Hippocampal formation (tissue), 2 donors: Measurements from ENCODE around the gene SH3TC2.

Source experiments
- DNase-seq, 2 donors: peaks; one replicate each; lab custom pipeline; 2025; lab: John Stamatoyannopoulos, UW

SH3TC2 gene

DNA sequence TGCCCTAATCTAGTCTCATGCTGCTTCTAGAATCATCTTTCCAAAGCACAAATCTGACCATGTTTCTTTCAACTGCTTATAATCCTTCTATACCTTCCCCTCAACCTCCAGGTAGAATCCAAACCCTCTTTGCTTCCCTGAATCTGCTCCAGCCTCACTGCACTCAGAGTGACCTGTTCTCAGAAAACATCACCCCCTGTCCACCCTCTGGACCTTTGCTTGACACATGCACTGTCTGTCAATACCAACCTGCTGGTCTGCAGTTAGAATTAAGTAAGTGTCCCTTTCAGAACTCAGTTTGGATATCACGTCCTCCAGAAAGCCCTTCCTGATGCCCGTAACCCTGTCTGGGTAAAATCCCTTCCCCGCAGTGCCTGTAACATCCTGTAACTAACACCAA is 63.1 kb downstream of the SH3TC2 start:
- DNase-seq = no peak

DNA sequence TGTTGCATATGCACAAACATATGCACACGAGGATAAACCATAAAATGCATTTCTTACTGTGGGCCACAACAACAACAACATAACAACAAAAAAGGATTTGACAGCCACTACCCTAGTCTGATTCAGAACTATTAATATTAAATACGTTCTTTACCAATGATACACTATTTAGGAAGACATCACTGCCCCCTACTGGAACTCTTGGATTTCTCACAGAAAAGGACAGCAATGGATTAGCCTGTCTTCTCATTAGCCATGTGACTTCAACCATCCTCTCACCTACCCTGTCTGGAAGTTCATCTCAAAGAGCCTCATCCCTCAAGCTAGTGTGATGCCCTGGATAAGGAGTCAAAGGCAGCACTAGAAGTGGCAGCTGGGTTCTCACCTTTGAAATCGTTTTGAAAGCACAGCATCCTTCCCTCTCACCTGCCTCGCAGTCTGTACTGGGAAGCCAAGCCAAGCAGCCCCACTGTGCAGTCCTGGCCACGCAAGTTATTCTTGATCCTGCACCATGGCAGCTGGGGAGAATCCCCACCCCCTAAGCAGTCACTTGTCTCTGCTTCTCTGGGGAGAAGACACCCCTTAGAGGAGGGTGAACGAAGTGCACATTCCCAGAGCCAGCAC is 64.6 kb downstream of the SH3TC2 start:
- peak in 1 of 2 donors; percentile 47 for DNase-seq

DNA sequence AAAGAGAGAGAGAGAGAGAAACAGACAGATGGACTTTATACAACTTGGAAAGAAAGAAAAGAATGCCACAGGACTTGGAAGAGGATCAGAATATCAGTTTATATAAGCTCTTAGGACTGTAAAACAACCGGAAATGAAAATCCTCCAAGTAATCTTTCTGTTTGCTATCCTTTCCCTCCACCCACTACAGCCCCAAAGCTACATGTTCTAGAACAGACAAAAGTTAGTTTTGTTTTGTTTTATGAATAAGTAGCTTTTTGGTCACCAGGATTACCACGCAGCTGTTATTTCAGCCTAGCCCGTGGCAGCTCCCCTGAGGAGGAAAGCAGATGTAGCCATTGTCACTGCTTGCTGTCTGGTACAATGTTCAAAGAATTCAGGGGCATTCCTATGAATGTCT is 66.6 kb downstream of the SH3TC2 start:
- no peak for DNase-seq

DNA sequence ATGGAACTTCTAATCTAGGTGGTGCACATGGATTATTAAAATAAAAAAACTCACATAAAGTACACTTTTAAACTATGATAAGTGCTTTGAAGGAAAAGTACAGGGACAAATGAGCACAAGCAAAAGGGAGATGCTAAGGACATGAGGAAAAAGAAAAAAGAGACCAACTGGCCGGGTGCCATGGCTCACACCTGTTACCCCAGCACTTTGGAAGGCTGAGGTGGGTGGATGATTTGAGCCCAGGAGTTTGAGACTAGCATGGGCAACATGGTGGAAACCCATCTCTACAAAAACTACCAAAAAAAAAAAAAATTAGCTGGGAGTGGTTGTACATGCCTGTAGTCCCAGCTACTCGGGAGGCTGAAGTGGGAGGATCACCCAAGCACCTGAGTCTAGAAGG is 67.1 kb downstream of the SH3TC2 start:
- no peak for DNase-seq

DNA sequence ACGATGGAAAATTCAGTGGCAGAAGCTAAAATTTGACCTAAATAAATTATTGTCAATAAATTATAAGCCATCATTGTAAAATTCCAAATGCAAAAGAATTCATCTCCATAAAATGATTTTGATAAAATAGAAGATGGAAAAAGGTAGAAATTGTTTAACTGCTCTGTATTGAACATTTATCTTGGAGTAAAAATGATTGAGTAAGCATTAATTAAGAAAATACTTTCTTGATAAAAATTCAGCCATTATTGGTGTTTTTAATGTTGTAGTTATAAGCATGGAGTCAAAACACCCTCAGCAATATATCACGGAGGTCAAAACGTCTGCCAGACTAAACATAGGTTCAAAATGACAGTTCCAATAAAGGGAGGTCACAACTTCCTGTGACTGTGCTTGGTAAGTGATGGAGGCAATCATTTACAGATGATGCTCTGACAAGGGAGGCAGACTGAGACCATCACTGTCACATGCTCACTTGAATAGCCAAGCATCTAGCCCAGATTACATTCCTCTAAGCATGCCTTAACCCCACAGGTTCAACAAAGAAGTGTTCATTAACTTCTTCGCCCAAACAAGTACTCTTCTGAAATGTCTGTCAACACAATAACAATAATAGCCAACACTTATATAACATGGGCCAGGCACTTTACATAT is 69.5 kb downstream of the SH3TC2 start:
- no peak for DNase-seq

DNA sequence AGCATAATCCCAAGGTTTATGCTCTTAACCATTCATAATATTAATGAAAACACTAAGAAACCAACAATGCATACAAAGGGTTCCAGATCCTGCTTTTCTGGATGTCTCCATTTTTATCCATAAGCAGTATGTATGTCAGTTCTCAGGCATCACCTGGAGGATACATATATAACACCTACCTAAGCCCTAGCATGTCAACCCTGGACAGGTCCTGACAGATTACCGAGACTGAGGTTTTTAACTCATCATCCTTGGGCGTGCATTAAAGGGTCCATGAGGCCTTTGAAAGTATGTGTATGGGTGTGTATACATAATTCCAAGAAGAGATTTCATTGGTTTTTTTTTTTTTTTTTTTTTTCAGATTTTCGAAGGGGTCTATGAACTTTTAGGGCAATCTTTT is 70.6 kb downstream of the SH3TC2 start:
- no peak for DNase-seq

DNA sequence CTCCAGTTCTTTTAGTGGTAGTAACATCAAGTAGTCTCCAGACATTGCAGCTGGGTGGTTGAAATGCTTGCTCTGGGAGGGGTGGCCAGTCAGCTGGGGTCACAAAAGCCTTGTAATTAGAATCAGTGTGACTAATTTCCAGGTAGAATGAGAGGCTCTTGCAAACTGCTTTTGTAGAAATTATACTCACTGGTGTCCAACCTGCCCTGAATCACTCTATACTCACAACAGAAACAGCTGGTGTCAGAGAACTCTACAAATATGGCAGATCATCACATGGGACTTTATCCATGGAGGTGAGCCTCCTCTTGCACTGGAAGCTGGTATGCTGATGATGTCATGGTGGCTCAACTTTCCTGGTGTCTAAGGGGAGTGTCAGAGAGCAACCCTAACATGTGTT is 71.3 kb downstream of the SH3TC2 start:
- DNase-seq = no peak

DNA sequence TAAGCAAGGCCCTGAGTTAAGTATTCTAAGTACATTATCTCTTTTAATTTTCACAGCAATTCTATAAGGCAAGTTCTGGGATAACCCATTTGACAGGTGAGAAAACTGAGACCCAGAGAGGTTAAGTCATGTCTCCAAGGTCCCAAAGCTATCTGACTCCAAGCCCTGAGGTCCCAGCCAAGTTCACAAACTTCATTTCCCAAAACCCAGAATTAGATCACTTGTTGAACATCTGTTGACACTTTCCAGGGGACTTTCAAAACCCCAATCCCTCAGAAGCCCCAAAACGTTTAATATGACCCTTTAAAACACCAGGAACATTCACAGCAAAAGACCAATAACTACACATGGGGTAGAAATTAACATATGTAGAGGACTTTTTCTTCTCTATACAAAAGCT is 72.0 kb downstream of the SH3TC2 start:
- DNase-seq = no peak

DNA sequence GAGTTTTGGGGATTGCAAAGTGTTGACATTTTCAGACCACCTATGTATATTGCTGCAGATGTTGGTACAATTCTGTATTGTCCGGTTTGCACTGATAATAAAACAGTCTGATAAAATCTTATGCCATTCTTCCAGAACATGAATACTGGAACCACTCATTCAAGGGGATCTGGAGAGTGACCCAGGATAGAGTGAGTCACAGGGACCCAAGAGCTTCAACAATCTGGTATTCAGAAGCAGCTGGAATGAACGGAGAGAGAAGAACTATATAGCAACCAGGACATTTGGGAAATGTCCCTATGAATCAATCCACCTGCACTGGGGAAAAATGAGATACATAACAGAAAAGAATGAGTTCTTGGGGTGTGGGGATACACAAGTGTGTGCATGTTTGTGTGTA is 73.3 kb downstream of the SH3TC2 start:
- no peak for DNase-seq

DNA sequence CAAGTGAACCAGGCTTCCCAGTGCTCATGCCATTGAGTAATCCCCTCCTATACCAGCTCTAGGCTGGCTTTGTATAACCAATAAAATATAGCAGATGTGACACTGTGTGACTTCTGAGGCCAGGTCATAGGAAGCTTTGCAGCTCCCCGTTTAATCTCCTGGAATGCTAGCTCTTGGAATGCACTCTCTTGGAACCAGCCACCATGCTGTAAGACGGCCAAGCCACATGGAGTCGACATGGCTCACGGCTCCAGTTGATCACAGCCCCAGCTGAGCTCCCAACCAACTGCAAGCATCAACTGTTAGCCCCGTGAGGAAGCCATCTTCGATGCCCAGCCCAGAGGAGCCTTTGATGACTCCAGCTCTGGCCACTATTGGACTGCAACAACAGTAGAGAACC is 74.5 kb downstream of the SH3TC2 start:
- DNase-seq = no peak

DNA sequence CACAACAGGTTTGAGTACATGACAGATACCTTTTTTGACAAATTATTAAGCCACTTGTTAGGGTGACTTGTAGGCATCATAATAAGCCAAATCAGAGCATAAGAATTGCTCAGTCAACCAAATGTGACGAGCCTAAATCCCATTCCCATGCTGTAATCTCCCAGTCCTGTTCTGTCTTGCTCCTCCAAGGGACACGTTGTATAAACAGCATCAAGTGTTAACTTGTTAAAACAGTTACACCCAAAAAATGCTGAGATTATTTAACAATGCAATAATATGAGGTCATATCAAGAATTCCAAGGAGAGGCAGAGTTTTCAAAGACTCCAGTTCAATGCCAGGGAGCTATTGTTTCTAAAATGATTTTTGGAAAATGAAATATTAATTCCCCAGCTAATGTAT is 76.2 kb downstream of the SH3TC2 start:
- DNase-seq = no peak

DNA sequence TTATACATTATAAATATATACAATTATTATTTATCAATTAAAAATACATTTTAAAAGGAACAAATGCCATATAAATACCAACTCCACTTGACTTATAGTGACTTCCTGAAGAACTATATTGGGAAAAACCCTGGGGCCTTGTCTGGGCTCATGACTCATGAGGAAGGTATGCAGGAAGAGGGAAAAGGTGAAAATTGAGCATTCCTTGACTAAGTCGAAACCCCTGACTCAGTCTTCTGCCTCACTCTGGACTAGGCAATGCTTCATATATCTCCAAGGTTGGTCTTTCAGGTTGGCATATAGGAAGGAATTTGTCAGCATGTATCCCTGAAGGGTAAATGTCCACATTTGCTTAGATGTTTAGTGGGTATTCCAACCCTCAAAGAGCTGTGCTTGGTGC is 78.5 kb downstream of the SH3TC2 start:
- no peak for DNase-seq

DNA sequence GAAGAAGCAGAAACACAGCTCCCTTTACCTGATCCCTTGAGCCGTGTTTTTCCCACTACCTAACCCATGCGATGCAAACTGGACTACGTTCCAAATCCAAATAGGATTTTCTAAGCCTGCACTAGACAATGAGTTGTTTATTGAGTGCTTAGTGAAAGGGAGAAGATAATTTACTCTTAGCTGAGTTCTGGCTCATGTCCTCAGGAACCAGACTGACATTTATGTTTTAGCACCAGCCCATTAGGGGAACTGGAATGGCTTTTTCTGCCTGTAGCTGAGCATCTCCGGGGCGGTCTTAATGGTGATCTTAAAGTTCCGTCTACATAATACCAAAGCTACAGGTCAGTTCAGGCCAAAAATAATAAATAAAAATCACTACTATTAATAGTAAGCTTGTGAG is 81.5 kb downstream of the SH3TC2 start:
- DNase-seq = no peak

DNA sequence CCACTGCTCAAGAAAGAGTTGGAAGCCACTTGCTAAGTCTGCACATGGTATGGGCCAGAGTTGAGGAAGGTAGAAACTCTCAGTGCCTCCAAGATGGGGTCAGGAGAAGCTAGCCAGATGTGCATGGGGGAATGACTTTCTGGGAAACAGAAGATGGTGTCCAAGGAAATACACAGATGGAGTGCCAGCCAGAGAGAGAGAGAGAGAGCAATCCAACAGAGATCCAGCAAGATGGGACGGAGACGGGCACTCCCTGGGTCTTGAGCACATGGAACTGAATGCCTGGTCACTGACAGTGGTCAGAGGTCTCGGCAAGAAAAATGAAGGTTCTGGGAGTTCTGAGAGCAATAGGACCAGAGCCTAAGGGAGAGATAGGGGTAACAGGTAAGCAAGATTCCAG is 82.1 kb downstream of the SH3TC2 start:
- no peak for DNase-seq

DNA sequence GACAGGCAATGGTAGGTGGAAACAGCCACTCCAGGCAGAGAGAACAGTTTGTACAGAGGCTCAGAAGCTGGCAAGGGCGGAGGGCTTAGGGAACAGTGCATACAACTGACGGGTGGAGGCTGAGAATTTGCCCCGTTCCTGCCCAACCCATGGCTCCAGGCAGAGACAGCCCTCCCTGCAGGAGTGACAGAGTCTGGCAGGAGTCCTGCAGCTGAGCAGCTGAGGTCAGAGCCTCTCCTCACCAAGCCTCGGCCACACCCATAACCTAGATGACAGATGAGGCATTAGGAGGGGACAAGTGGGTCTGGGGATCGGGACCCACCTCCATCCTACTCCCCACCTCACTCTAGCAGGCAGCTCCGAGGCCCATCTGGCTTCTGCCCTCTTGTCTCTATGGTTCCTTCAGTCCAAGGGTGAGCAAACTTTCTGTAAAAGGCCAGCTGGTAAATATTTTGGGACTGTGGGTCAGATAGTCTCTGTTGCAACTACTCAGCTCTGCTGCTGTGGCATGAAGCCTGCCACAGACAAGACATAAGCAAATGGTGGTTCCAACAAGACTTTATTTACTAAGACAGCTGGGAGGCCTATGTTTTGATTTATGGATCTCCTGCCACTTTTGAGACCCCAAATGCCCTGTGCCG is 83.7 kb downstream of the SH3TC2 start:
- no peak for DNase-seq

DNA sequence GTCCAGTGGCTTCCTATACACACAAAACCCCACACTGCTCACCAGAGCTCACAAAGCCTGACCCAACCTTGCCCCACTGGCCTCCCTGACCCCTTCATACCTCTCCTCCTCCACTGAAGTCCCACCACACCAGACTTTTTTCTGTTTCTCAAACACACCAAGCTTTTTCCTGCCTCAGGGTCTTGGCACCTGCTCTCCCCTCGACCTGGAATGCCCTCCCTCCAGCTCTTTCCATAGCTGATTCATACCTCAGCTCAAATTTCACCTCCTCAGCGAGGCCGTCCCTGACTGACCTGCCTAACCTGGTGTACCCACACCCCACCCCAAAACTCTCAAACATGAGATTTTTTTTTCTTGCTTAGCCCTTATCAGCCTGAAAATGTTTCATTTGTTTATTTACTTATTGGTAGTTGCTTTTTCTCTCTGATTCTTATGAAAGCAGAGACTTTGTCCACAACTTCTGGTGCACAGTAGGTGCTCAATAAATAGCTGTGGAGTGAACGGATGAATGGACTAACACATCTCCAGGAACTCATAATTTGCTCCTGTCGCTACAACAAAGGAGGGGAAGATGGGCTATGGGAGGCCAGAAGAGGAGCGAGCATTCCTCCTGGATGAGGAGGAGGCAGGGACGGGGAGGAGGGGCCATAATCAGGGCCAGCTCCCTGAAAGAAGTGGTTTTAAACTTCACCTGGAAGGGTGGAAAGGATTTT is 84.3 kb downstream of the SH3TC2 start:
- DNase-seq = no peak

DNA sequence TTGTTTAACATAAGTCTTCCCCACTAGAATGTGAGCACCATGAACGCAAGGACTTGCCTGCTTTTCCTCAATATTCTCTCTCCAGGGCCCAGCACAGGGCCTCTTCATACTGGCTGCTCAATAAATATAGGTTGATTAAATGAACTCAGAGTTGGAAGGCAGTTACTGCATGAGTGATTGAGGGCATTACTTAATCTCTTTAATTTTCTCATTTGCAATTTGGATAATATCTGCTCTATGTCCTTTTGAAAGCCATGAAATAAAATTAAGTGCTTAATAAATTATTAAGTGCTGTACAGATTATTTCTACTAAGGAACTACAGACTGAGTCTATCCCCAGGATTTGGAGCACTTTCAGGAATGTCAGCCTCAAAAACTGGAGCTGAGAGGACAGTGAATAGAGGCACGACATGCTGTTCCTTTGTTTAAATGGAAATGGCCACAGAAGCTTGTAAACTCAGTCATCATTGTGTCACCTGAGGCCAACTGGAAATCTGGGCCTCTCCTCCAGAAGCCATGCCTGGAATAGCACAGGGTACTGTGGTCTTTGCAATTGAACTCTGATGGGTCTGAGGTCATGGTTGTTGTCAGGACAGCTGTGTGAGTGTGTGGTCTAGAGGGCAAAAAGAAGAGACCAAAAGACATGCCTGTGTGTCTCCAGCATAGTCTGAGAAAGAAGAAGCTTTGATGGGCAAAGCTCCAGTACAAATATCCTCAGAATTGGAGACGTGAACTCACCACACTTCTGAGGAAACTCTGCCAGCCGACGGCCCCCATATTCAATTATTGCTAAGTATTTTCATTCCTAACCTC is 86.1 kb downstream of the SH3TC2 start:
- DNase-seq = no peak

DNA sequence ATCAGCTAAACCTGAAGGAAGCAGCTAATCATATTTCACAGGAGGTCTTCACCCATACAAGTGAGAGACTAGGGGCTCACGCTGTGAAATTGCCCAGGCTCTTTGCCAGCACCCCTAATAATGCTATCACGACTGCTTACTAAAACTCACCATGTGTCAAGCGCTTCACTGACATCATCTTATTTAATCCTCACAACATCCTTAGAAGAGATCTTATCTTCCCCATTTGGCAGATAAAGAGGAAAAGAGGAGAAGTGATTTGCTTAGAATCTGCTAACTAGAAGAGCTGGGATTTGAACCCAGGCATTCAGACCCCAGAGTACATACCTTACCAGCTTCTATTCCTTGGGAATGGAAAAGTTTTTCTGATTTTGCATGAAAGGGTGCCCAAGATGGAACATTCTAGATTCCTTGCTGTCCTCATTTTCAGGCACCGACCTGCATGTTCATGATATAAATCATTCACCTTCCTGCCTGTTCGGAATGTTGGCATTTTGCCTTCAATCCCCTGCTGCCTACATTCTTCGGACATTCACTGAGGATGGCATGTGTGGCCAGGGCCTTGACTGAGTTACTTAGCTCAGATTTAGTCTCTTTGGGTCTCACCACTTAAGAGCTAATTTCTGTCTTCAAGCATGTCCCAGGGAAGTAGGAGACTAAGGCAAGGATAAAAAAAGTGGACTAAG is 88.1 kb downstream of the SH3TC2 start:
- DNase-seq = no peak

DNA sequence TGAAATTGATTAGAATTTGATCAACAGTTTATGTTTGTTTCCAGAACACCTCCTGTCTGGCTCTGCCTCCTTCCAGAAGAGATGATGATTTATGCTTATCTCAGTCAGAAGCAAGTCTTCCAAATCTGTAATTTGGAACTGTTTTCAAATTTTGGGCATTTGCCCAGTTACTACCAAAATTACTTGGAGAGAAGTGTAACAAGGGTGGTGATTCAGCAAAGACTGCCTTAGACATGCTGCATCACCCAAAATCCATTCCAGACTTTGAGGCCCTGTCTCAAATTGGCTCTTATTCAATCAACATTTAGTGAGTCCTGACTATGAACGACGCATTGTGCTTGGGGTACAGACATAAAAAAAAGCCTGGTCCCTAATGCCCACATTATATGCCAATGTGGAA is 89.4 kb downstream of the SH3TC2 start:
- DNase-seq = no peak

DNA sequence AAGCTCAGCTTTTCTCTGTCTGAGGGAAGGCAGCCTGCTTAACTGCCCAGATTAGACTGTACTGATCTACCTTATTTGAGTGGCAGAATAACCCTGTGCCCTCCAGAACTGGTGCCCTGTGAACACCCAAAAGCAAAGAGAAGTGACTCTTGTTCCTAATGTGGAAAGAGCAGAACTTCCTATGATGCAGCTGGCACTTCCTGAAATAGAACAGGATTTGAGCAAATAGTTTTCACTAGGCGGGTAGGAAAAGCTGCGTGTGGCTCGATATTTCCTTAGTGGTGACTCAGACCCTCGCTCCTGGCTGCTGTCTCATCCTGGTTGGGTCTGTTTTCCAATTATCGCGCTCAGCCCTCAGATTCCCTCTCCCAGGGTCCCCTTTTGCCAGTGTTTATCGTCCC is 89.9 kb downstream of the SH3TC2 start:
- no peak for DNase-seq

DNA sequence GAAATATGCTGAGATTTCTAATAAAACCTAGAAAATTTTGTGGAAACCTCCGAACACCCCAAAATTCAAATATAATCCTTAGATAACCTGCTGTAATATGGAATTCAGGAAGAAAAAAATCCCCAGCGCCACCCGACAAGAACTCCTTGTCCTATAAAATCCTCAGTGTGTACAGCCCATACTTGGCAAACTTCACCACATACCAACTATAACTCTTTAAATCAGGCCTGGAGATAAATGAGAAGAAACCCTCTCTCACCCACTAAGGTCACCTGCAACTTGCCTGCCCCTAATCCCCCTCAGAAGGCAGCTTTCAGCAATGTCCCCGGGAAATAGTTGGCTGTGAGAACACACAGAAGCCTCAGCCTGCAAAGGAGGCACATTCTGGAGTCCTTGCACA is 90.5 kb downstream of the SH3TC2 start:
- DNase-seq = no peak

DNA sequence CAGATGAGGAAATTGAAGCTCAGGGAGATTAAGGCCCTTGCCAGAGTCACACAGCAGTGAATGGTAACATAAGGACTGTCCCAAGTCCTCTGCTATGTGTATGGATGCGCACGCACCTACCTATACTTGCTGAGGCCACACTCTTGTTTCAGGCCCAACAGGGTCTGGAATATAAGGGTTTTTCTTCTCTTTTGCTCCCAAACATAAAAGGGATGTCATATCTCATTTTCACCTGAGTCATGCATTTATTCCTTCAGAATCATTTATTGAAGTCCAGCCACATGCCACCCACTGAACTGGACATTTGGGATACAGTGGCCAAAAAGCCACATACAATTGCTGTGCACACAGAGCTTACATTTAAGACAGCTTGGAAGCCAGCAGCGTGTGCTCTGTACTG is 92.0 kb downstream of the SH3TC2 start:
- DNase-seq = no peak
